ENCODE results near the gene B3GALT4. TPM values are rescaled to one million over a fixed set of nuclear protein-coding genes. Genes with fewer than 3 reads are reported as not detected.

The B3GALT4 gene, protein sequence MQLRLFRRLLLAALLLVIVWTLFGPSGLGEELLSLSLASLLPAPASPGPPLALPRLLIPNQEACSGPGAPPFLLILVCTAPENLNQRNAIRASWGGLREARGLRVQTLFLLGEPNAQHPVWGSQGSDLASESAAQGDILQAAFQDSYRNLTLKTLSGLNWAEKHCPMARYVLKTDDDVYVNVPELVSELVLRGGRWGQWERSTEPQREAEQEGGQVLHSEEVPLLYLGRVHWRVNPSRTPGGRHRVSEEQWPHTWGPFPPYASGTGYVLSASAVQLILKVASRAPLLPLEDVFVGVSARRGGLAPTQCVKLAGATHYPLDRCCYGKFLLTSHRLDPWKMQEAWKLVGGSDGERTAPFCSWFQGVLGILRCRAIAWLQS
- total RNA-seq, result 6.3 TPM

GRCh38 chr6:33276864-33277662, at the start of gene B3GALT4:
TSS of gene B3GALT4 (plus strand) at chr6:33277123. CDS start at chr6:33277420, 297 bp downstream.

GRCh38 chr6:33271468-33272274, 5.3 kb upstream of the B3GALT4 start, which contains the start of the genes RPS18 and VPS52:
TSS of gene RPS18 (plus strand) at chr6:33272075. CDS start at chr6:33272120, 45 bp downstream.
TSS of gene VPS52 (minus strand) at chr6:33271876. CDS start at chr6:33271675, 201 bp downstream.

GRCh38 chr6:33288921-33289783, 12.2 kb downstream of the B3GALT4 start, which contains the start of the genes PFDN6 and WDR46:
TSS of gene PFDN6 (plus strand) at chr6:33289601. CDS start at chr6:33289857, 256 bp downstream.
TSS of gene WDR46 (minus strand) at chr6:33289239. CDS start at chr6:33289170, 69 bp downstream.

GRCh38 chr6:33298773-33299236, 21.9 kb downstream of the B3GALT4 start, which contains the start of gene RGL2:
TSS of gene RGL2 (minus strand) at chr6:33298942. CDS start at chr6:33298610, 332 bp downstream.

DNA sequence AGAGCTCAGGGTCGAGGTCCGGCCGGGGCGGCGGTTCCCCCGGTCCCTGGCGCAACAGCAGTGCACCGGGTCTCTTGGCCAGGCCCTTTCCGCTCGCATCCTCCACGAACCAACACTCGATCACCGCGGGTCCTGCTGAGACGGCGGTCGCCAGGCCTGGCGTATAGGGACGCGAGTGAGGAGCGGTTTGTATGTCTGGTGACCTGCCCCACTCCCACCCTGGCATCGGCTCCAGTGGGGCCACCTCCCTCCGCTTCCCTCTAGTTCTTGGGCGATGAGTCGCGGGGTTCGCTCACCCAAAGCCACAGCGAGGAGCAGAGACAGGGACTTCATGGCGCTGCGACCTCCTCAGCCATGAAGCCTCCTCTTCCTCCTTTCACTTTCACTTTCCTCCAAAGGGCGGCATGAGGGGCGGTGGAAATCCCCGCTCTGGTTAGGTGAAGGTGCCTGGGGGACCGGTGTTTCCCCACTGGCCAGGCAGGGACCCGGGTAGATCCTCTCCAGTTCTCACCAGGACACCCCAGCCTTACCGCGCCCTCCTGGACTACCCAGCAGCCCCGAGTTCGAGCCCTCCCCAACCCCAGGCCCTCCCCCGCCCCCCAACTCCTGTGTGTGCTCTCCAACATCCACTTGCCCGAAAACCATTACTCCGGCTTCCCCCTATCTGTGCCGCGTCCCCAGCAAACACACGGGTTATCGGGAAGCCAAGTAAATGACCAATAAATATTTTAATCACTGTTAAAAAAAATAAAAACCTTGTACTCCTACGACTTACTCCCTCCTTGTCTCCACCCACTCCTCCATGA, 37.0 kb downstream of the B3GALT4 start, which contains the start of gene TAPBP:
Gene TAPBP (minus strand): TSS at position 370 of the 806 bp plus-strand sequence. CDS start 37 bp downstream, at position 333.

GRCh38 chr6:33317669-33318425, 40.9 kb downstream of the B3GALT4 start, which contains the start of gene ZBTB22:
TSS of gene ZBTB22 (minus strand) at chr6:33317744. CDS start at chr6:33316916, 828 bp downstream.

Other genes starting within 250 kb of the B3GALT4 start
- gene HLA-DPA1, start 203.5 kb upstream of the B3GALT4 start, total RNA-seq, result 7.6 TPM
- 6.7 TPM for gene HLA-DPB1, start 201.1 kb upstream of the B3GALT4 start, total RNA-seq
- gene COL11A2, start 84.7 kb upstream of the B3GALT4 start, total RNA-seq, result 39.0 TPM
- gene RXRB, start 76.5 kb upstream of the B3GALT4 start, total RNA-seq, result 34.6 TPM
- 60.0 TPM for gene SLC39A7, start 76.3 kb upstream of the B3GALT4 start, total RNA-seq
- gene HSD17B8, start 72.5 kb upstream of the B3GALT4 start, total RNA-seq, result 14.3 TPM
- gene RING1, start 68.6 kb upstream of the B3GALT4 start, total RNA-seq, result 30.7 TPM
- 51.6 TPM for gene VPS52, start 5.2 kb upstream of the B3GALT4 start, total RNA-seq
- gene RPS18, start 5.0 kb upstream of the B3GALT4 start, total RNA-seq, result 1,580 TPM
- 39.2 TPM for gene WDR46, start 12.1 kb downstream of the B3GALT4 start, total RNA-seq
- gene PFDN6, start 12.5 kb downstream of the B3GALT4 start, total RNA-seq, result 20.5 TPM
- 45.5 TPM for gene RGL2, start 21.8 kb downstream of the B3GALT4 start, total RNA-seq
- gene TAPBP, start 37.0 kb downstream of the B3GALT4 start, total RNA-seq, result 45.8 TPM
- 26.7 TPM for gene ZBTB22, start 40.6 kb downstream of the B3GALT4 start, total RNA-seq
- gene DAXX, start 45.8 kb downstream of the B3GALT4 start, total RNA-seq, result 31.8 TPM
- 13.2 TPM for gene KIFC1, start 114.7 kb downstream of the B3GALT4 start, total RNA-seq
- 40.9 TPM for gene PHF1, start 133.9 kb downstream of the B3GALT4 start, total RNA-seq
- 76.4 TPM for gene CUTA, start 141.0 kb downstream of the B3GALT4 start, total RNA-seq
- 17.9 TPM for gene SYNGAP1, start 142.9 kb downstream of the B3GALT4 start, total RNA-seq
- 9.0 TPM for gene ZBTB9, start 177.5 kb downstream of the B3GALT4 start, total RNA-seq